HG02763 (cell line): Measurements from ENCODE around the gene VCY.
"Not testable (repeated sequence)": the region's sequence is repeated elsewhere in the genome, so short reads cannot be mapped to it uniquely, and the experiment has no call there.

Experiments used
- ATAC-seq: cut with Tn5 transposase; IDR thresholded peaks from one replicate; pipeline ENCODE4 v1.9.1; 2021; ENCODE audit warnings: mild to moderate bottlenecking, moderate library complexity; ENCODE audit not compliant: unreplicated experiment

Gene VCY

DNA sequence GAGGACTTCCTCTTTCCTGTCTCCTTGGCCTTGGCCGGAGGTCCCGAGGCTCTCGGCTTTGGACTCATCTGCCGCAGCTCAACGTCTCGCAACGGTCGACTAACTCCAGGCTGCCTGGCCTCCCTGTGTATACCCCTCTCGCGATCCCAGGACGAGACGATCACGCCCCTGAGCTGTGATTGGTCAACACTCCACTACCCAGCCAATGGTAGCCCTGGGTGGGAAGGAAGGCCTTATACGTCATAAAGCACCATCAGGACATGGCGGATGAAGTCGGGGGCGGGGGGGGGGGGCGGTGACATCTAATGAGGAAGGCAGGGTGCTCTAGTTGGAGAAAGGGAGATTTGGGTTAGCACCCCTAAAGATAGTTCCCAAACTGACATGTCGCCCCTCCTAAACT lies at the start of gene VCY:
VCY (minus strand) TSS at position 101 of the 400 bp plus-strand sequence; CDS start at position 68, 33 bp downstream.
- ATAC-seq = not testable (repeated sequence)

GRCh38 chrY:14030395-14030794 lies 44.1 kb upstream of the VCY start:
- ATAC-seq = not testable (repeated sequence)

DNA sequence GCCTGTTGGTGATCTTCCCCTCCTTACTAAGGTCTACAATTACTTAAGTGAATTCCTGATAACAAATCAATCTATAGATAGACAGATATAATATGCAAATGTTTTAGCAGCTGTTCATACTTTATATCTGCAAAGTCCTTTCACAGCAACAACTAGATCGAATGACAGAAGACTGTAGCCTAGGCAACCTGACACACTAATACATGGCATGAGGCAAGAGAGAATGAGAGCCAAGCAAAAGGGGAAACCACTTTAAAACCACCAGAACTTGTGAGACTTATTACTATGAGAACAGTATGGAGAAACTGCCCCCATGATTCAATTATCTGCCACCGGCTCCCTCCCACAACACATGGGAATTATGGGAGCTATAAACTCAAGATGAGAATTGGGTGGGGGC lies 25.6 kb upstream of the VCY start:
- not testable (repeated sequence) for ATAC-seq

DNA sequence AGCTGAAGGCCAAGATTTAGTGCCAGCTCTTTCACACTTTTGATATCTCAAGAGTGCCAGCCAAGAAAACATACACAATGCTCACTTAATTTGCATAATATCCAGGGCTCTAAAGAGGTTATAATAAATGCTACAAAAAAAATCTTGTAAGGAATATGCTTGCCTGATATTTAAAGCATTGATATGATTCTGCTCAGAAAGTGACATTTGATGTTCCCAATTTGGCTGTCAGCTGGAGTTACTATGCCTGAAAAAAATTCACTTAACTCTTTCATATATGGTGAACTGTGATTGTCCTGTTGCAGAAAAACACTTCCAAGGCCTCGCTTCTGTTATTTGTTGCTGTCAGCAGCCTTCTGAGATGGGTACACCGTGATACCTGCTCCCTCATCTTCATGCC lies 43.9 kb downstream of the VCY start:
- not testable (repeated sequence) for ATAC-seq
